Stimulated activated CD8-positive, alpha-beta memory T cell treated with anti-CD3 and anti-CD28 coated beads, Interleukin-12 subunit alpha, Interleukin-12 subunit beta, amount 100 ng/mL, for 1 hour (primary cell): ENCODE data around the gene SAMD9L.

Experiments used
- DNase-seq: peaks from one replicate; pipeline ENCODE4 v3.0.0-alpha.2; 2020; ENCODE audit warnings: low read depth

Gene SAMD9L

GRCh38 chr7:93148144-93148543 lies at the start of gene SAMD9L:
Gene SAMD9L, minus strand, starts transcription at chr7:93148385. Its CDS starts 12,414 bp downstream, at chr7:93135971.
- DNase-seq = no peak

- no peak for DNase-seq
These were observed 48.2 kb upstream of the SAMD9L start for GRCh38 chr7:93196336-93196735.

GRCh38 chr7:93194386-93194785 lies 46.2 kb upstream of the SAMD9L start:
- no peak for DNase-seq

GRCh38 chr7:93188870-93189634 lies 40.9 kb upstream of the SAMD9L start:
- no peak for DNase-seq

GRCh38 chr7:93185303-93186027 lies 37.3 kb upstream of the SAMD9L start:
- DNase-seq = no peak

GRCh38 chr7:93179173-93179572 lies 31.0 kb upstream of the SAMD9L start:
- no peak for DNase-seq

GRCh38 chr7:93178213-93178612 lies 30.0 kb upstream of the SAMD9L start:
- no peak for DNase-seq

GRCh38 chr7:93176992-93177580 lies 28.9 kb upstream of the SAMD9L start:
- DNase-seq = no peak

- DNase-seq = no peak
These were observed 27.0 kb upstream of the SAMD9L start for GRCh38 chr7:93175219-93175618.

- DNase-seq = no peak
These were observed 24.5 kb upstream of the SAMD9L start for GRCh38 chr7:93172683-93173082.

GRCh38 chr7:93171606-93172226 lies 23.5 kb upstream of the SAMD9L start:
- DNase-seq = no peak

GRCh38 chr7:93165447-93165846 lies 17.3 kb upstream of the SAMD9L start:
- no peak for DNase-seq

- DNase-seq = no peak
These were observed 16.6 kb upstream of the SAMD9L start for GRCh38 chr7:93164766-93165165.

GRCh38 chr7:93161181-93161762 lies 13.1 kb upstream of the SAMD9L start:
- no peak for DNase-seq

GRCh38 chr7:93160410-93160809 lies 12.2 kb upstream of the SAMD9L start:
- DNase-seq = no peak

GRCh38 chr7:93159490-93159889 lies 11.3 kb upstream of the SAMD9L start:
- DNase-seq = no peak

GRCh38 chr7:93156884-93157283 lies 8.7 kb upstream of the SAMD9L start:
- no peak for DNase-seq

- DNase-seq = no peak
These were observed 2.1 kb upstream of the SAMD9L start for GRCh38 chr7:93150200-93150835.

- DNase-seq = no peak
These were observed 542 bp upstream of the SAMD9L start for GRCh38 chr7:93148727-93149126.

- peak; percentile 12 for DNase-seq
These were observed 822 bp downstream of the SAMD9L start for GRCh38 chr7:93147363-93147762.

- DNase-seq = no peak
These were observed 1.6 kb downstream of the SAMD9L start for GRCh38 chr7:93146472-93147141.
